HepG2 (cell line): ENCODE measurements around the gene PSEN2. TPM values are rescaled to one million over a fixed set of nuclear protein-coding genes. Genes with fewer than 3 reads are reported as not detected.
A peak's percentile ranks its signal among the peaks of the same experiment; 100 is the strongest.

Source experiments
- ARNTL ChIP-seq: sonication (generic); formaldehyde crosslinking; IDR thresholded peaks from 2 replicates; pipeline ENCODE4 v1.4.0; 2020; ENCODE audit warnings: mild to moderate bottlenecking, missing genetic modification reagents
- ELF3 ChIP-seq: IDR thresholded peaks from 2 replicates; pipeline ENCODE4 v1.6.1; 2016; ENCODE audit warnings: missing genetic modification reagents, missing compliant biosample characterization
- ELF4 ChIP-seq: sonication (generic); formaldehyde crosslinking; IDR thresholded peaks from 2 replicates; pipeline ENCODE4 v1.5.0; 2020; ENCODE audit warnings: missing genetic modification reagents, mild to moderate bottlenecking, moderate library complexity, borderline replicate concordance
- FOXC1 ChIP-seq: sonication (generic); formaldehyde crosslinking; IDR thresholded peaks from 2 replicates; pipeline ENCODE4 v1.8.0; 2022; ENCODE audit warnings: mild to moderate bottlenecking, missing genetic modification reagents, borderline replicate concordance
- GATAD1 ChIP-seq: IDR thresholded peaks from 2 replicates; pipeline ENCODE4 v1.6.1; 2016; ENCODE audit warnings: missing genetic modification reagents, missing compliant biosample characterization
- MEIS2 ChIP-seq: sonication (generic); formaldehyde crosslinking; IDR thresholded peaks from 2 replicates; pipeline ENCODE4 v1.9.0; 2021; ENCODE audit warnings: mild to moderate bottlenecking, missing genetic modification reagents
- NR3C1 ChIP-seq: sonication (generic); formaldehyde crosslinking; IDR thresholded peaks from 2 replicates; pipeline ENCODE4 v1.4.0; 2020; ENCODE audit warnings: missing genetic modification reagents
- REL ChIP-seq: sonication (generic); formaldehyde crosslinking; conservative IDR thresholded peaks from 2 replicates; pipeline ENCODE4 v1.8.0; 2022; ENCODE audit warnings: mild to moderate bottlenecking, missing genetic modification reagents, moderate library complexity
- SP2 ChIP-seq: sonication (generic); formaldehyde crosslinking; IDR thresholded peaks from 2 replicates; pipeline ENCODE4 v1.5.1; 2020; ENCODE audit warnings: mild to moderate bottlenecking, missing genetic modification reagents
- SRF ChIP-seq: IDR thresholded peaks from 2 replicates; pipeline ENCODE4 v1.6.1; 2011; ENCODE audit warnings: mild to moderate bottlenecking, low read depth, low read length, moderate library complexity
- SRSF1 ChIP-seq: fragments of 200-400 bp; formaldehyde crosslinking; optimal IDR thresholded peaks from 2 replicates; pipeline ENCODE3; 2017; ENCODE audit warnings: mild to moderate bottlenecking, low read depth, low read length, moderate library complexity
- SRSF4 ChIP-seq: fragments of 200-400 bp; formaldehyde crosslinking; IDR thresholded peaks from one replicate; pipeline ENCODE4 v1.6.1; 2018; ENCODE audit warnings: mild to moderate bottlenecking, low read depth, low read length, moderate library complexity; ENCODE audit not compliant: poor library complexity, severe bottlenecking
- TSC22D2 ChIP-seq: sonication (generic); formaldehyde crosslinking; IDR thresholded peaks from 2 replicates; pipeline ENCODE4 v1.5.1; 2020; ENCODE audit warnings: missing genetic modification reagents, mild to moderate bottlenecking, borderline replicate concordance
- ZNF225 ChIP-seq: sonication (generic); formaldehyde crosslinking; IDR thresholded peaks from 2 replicates; pipeline ENCODE4 v1.4.0; 2020; ENCODE audit warnings: mild to moderate bottlenecking, missing genetic modification reagents
- ZNF772 ChIP-seq: sonication (generic); formaldehyde crosslinking; IDR thresholded peaks from 2 replicates; pipeline ENCODE4 v1.5.0; 2020; ENCODE audit warnings: mild to moderate bottlenecking, missing genetic modification reagents
- ZNF788 ChIP-seq: sonication (generic); formaldehyde crosslinking; IDR thresholded peaks from 2 replicates; pipeline ENCODE4 v1.5.0; 2020; ENCODE audit warnings: mild to moderate bottlenecking, missing genetic modification reagents, borderline replicate concordance
- polyA plus RNA-seq, 8 experiments: library from polyadenylated mRNA; depleted of rRNA in 3 of 8; stranded (reverse) in 7 of 8; unstranded in 1 of 8; fragments of >200 nt; fragmentation: Illumina TruSeq in 4 of 8; extraction: Trizol in 4 of 8; gene quantifications; 2 replicates each; pipeline versions ENCODE4 v1.2.1 to v1.2.3, GENCODE V29; 2011 to 2016; ENCODE audit warnings: low read depth in 4 of 8, missing spikeins in 1 of 8, mixed read lengths in 1 of 8; ENCODE audit not compliant: insufficient read depth in 1 of 8
- total RNA-seq, 5 experiments: library from RNA; depleted of rRNA; stranded (reverse); fragments of >200 nt; fragmentation: Illumina TruSeq; extraction: Trizol; gene quantifications; 2 replicates each; pipeline ENCODE4 v1.2.3, GENCODE V29; 2016; ENCODE audit warnings: low read depth in 1 of 5
- TF ChIP-seq, protein P1 (sequence below): sonication (generic); formaldehyde crosslinking; IDR thresholded peaks from 2 replicates; pipeline ENCODE4 v1.4.0; 2020; ENCODE audit warnings: mild to moderate bottlenecking, low read depth, missing genetic modification reagents
- TF ChIP-seq, protein P2 (sequence below): sonication (generic); formaldehyde crosslinking; IDR thresholded peaks from 2 replicates; pipeline ENCODE4 v1.4.0; 2020; ENCODE audit warnings: missing genetic modification reagents, borderline replicate concordance
- TF ChIP-seq, protein P3 (sequence below): sonication (generic); formaldehyde crosslinking; IDR thresholded peaks from 2 replicates; pipeline ENCODE4 v1.5.0; 2020; ENCODE audit warnings: mild to moderate bottlenecking, missing genetic modification reagents

The PSEN2 gene
- total and polyA plus RNA-seq, 2 of the 13 experiments (the other 11 are each of a cell fraction or from before 2014, with no cell fraction given) = 5.9 to 13.1 TPM

DNA sequence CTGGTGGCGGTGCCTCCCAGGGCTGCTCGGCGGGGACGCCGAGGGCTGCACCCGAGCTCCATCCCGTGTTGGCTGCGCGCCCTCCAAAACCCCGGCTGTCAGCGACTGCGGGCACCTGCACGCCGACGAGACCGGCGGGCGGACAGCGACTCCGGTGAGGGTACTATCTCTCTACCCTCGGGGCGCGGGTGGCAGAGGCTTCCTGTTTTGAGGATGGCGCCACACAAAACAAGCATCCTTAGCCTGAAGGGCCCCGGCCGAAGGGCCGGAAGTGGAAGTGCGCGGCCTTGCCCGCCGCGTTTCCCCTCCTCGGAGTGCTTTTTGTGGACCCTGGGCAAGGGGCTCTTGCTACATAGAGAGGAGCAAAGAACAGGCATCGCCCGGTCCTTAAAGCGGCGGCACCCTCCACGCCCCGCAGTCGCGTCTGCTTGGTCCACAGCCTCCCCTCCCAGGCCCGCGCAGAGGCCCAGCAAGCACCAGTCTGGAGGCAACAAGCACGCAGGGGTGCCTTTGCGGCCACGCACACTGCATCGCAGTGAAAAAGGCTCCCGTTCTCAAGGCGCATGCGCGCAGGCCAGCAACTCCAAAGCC is 69.1 kb downstream of the PSEN2 start (continued):
- TF ChIP-seq SRF = no peak
- no peak for TF ChIP-seq TSC22D2 (CRISPR knock-in tag)
- TF ChIP-seq MEIS2 (CRISPR knock-in tag) = peak; percentile 49
- TF ChIP-seq, protein P1, sequence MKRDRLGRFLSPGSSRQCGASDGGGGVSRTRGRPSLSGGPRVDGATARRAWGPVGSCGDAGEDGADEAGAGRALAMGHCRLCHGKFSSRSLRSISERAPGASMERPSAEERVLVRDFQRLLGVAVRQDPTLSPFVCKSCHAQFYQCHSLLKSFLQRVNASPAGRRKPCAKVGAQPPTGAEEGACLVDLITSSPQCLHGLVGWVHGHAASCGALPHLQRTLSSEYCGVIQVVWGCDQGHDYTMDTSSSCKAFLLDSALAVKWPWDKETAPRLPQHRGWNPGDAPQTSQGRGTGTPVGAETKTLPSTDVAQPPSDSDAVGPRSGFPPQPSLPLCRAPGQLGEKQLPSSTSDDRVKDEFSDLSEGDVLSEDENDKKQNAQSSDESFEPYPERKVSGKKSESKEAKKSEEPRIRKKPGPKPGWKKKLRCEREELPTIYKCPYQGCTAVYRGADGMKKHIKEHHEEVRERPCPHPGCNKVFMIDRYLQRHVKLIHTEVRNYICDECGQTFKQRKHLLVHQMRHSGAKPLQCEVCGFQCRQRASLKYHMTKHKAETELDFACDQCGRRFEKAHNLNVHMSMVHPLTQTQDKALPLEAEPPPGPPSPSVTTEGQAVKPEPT = peak; percentile 96; the same call in 1 of the 2 replicates
- no peak for TF ChIP-seq NR3C1 (CRISPR knock-in tag)
- TF ChIP-seq ZNF788 = peak; percentile 54; the same call in 1 of the 2 replicates
- TF ChIP-seq ARNTL (CRISPR knock-in tag) = 0 out of 2 replicates have a peak, but pooled peaks have one; percentile 70
- TF ChIP-seq SRSF1 = peak; percentile 14
- TF ChIP-seq FOXC1 = peak; percentile 83; the same call in 1 of the 2 replicates
- no peak for TF ChIP-seq ELF3 (CRISPR knock-in tag)
- no peak for TF ChIP-seq SP2 (CRISPR knock-in tag)
- TF ChIP-seq REL (CRISPR knock-in tag) = peak; percentile 75; the same call in 1 of the 2 replicates
- TF ChIP-seq, protein P2, sequence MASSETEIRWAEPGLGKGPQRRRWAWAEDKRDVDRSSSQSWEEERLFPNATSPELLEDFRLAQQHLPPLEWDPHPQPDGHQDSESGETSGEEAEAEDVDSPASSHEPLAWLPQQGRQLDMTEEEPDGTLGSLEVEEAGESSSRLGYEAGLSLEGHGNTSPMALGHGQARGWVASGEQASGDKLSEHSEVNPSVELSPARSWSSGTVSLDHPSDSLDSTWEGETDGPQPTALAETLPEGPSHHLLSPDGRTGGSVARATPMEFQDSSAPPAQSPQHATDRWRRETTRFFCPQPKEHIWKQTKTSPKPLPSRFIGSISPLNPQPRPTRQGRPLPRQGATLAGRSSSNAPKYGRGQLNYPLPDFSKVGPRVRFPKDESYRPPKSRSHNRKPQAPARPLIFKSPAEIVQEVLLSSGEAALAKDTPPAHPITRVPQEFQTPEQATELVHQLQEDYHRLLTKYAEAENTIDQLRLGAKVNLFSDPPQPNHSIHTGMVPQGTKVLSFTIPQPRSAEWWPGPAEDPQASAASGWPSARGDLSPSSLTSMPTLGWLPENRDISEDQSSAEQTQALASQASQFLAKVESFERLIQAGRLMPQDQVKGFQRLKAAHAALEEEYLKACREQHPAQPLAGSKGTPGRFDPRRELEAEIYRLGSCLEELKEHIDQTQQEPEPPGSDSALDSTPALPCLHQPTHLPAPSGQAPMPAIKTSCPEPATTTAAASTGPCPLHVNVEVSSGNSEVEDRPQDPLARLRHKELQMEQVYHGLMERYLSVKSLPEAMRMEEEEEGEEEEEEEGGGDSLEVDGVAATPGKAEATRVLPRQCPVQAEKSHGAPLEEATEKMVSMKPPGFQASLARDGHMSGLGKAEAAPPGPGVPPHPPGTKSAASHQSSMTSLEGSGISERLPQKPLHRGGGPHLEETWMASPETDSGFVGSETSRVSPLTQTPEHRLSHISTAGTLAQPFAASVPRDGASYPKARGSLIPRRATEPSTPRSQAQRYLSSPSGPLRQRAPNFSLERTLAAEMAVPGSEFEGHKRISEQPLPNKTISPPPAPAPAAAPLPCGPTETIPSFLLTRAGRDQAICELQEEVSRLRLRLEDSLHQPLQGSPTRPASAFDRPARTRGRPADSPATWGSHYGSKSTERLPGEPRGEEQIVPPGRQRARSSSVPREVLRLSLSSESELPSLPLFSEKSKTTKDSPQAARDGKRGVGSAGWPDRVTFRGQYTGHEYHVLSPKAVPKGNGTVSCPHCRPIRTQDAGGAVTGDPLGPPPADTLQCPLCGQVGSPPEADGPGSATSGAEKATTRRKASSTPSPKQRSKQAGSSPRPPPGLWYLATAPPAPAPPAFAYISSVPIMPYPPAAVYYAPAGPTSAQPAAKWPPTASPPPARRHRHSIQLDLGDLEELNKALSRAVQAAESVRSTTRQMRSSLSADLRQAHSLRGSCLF (CRISPR knock-in tag) = no peak
- TF ChIP-seq ELF4 (CRISPR knock-in tag) = peak; percentile 80; the same call in 1 of the 2 replicates
- TF ChIP-seq ZNF225 = no peak; the same call in 1 of the 2 replicates
- TF ChIP-seq, protein P3, sequence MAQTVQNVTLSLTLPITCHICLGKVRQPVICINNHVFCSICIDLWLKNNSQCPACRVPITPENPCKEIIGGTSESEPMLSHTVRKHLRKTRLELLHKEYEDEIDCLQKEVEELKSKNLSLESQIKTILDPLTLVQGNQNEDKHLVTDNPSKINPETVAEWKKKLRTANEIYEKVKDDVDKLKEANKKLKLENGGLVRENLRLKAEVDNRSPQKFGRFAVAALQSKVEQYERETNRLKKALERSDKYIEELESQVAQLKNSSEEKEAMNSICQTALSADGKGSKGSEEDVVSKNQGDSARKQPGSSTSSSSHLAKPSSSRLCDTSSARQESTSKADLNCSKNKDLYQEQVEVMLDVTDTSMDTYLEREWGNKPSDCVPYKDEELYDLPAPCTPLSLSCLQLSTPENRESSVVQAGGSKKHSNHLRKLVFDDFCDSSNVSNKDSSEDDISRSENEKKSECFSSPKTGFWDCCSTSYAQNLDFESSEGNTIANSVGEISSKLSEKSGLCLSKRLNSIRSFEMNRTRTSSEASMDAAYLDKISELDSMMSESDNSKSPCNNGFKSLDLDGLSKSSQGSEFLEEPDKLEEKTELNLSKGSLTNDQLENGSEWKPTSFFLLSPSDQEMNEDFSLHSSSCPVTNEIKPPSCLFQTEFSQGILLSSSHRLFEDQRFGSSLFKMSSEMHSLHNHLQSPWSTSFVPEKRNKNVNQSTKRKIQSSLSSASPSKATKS = no peak
- no peak for TF ChIP-seq SRSF4
- TF ChIP-seq ZNF772 (CRISPR knock-in tag) = peak; percentile 19; the same call in 1 of the 2 replicates
- peak; percentile 72 for TF ChIP-seq GATAD1 (CRISPR knock-in tag)
